RWPE2 (cell line): ENCODE data around the gene RPS6KL1.

ENCODE experiments used
- ATAC-seq: fragments of 200-7000 bp; cut with Tn5 transposase; 3 replicates; pipeline ENCODE4 v1.9.1; 2021; ENCODE audit warnings: low read depth
- DNase-seq: peaks from one replicate; pipeline ENCODE4 v3.0.0-alpha.2; 2020; ENCODE audit warnings: low spot score
- H3K27ac ChIP-seq: fragments of 450-650 bp; 2 replicates; pipeline ENCODE4 v1.5.1; 2017; ENCODE audit warnings: mild to moderate bottlenecking; ENCODE audit not compliant: poor library complexity, severe bottlenecking
- H3K27me3 ChIP-seq: fragments of 250-450 bp; sonication (Bioruptor Pico); 2 replicates; pipeline ENCODE4 v1.5.1; 2021; ENCODE audit warnings: mild to moderate bottlenecking, moderate library complexity; ENCODE audit not compliant: insufficient read depth, poor library complexity, severe bottlenecking
- H3K36me3 ChIP-seq: fragments of 250-450 bp; sonication (Bioruptor Pico); 2 replicates; pipeline ENCODE4 v1.5.1; 2020; ENCODE audit warnings: low read depth, mild to moderate bottlenecking, moderate library complexity
- H3K4me1 ChIP-seq: fragments of 250-450 bp; sonication (Bioruptor Pico); 2 replicates; pipeline ENCODE4 v1.5.1; 2021; ENCODE audit warnings: mild to moderate bottlenecking, moderate library complexity; ENCODE audit not compliant: insufficient read depth, poor library complexity, severe bottlenecking
- H3K4me3 ChIP-seq: fragments of 250-450 bp; sonication (Bioruptor Pico); 2 replicates; pipeline ENCODE4 v1.5.1; 2021; ENCODE audit warnings: mild to moderate bottlenecking, moderate library complexity; ENCODE audit not compliant: severe bottlenecking
- H3K9me3 ChIP-seq: fragments of 250-450 bp; sonication (Bioruptor Pico); 2 replicates; pipeline ENCODE4 v1.5.1; 2021; ENCODE audit warnings: mild to moderate bottlenecking, moderate library complexity; ENCODE audit not compliant: severe bottlenecking
- CTCF ChIP-seq: fragments of 450-650 bp; IDR thresholded peaks from one replicate; pipeline ENCODE4 v1.5.1; 2017; ENCODE audit warnings: mild to moderate bottlenecking, moderate library complexity; ENCODE audit not compliant: poor library complexity, severe bottlenecking

The RPS6KL1 gene

GRCh38 chr14:74879427-74880182, 43.5 kb downstream of the RPS6KL1 start:
- H3K9me3 ChIP-seq = no peaks in the 10 kb centered on the region
- H3K27me3 ChIP-seq = no peaks in the 10 kb centered on the region
- H3K4me1 ChIP-seq = peaks cover 19% of the 10 kb centered on the region
- ATAC-seq = no peak
- peaks cover 15% of the 10 kb centered on the region for H3K36me3 ChIP-seq
- H3K27ac ChIP-seq = no peak overlapping the region
- TF ChIP-seq CTCF = no peak
- DNase-seq = no peak
- H3K4me3 ChIP-seq = no peak overlapping the region

- H3K36me3 ChIP-seq = no peaks in the 10 kb centered on the region
- DNase-seq (no peak), ATAC-seq (no peak)
- H3K27me3 ChIP-seq = no peaks in the 10 kb centered on the region
- H3K4me1 ChIP-seq = no peaks in the 10 kb centered on the region
- H3K9me3 ChIP-seq = no peaks in the 10 kb centered on the region
- TF ChIP-seq CTCF = no peak
- H3K4me3 ChIP-seq = no peak within 1 kb of the TSS
- no peak within 1 kb of the TSS for H3K27ac ChIP-seq
These were observed 46.8 kb downstream of the RPS6KL1 start, which contains the start of gene PROX2 for GRCh38 chr14:74875941-74876913. TSS of gene PROX2 (minus strand) at chr14:74876145. CDS start at chr14:74863834, 12,311 bp downstream.

DNA sequence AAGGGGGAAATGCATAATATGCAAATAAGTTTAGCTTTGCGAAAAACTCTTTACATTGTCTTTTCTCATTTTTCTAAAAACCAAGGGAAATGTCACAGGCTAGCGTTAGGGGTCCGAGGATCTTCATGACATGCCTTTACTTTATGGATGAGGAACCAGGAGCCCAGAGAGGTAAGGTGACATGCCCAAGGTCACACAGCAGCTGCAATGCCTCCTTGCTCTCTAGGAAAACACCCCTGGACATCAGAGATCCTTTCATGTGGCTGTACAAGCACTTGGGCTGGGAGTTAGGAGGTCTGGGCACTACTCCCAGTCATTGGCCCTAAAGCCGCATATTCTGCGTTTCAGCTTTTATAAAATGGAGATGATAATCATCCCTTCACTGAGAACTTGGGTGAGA, 47.9 kb downstream of the RPS6KL1 start:
- no peaks in the 10 kb centered on the region for H3K4me1 ChIP-seq
- no peak overlapping the region for H3K27ac ChIP-seq
- no peaks in the 10 kb centered on the region for H3K36me3 ChIP-seq
- no peaks in the 10 kb centered on the region for H3K9me3 ChIP-seq
- H3K4me3 ChIP-seq = no peak overlapping the region
- DNase-seq (no peak), ATAC-seq (no peak)
- H3K27me3 ChIP-seq = no peaks in the 10 kb centered on the region
- no peak for TF ChIP-seq CTCF

- Histone ChIP-seq H3K4me3 (no peak overlapping the region), H3K27me3 (no peaks in the 10 kb centered on the region), H3K9me3 (no peaks in the 10 kb centered on the region), H3K4me1 (no peaks in the 10 kb centered on the region), H3K27ac (no peak overlapping the region), H3K36me3 (no peaks in the 10 kb centered on the region)
- no peak for ATAC-seq
- no peak for TF ChIP-seq CTCF
- DNase-seq = no peak
These were observed 51.2 kb downstream of the RPS6KL1 start for GRCh38 chr14:74871819-74872218.
